Measurements from ENCODE around the gene PDCD4. TPM values are rescaled to one million over a fixed set of nuclear protein-coding genes. Genes with fewer than 3 reads are reported as not detected.

PDCD4 gene
- total RNA-seq, 2 experiments from 2014 or later: 59.0 to 116 TPM

GRCh38 chr10:110863361-110863760 lies 8.4 kb upstream of the PDCD4 start:
- TF ChIP-seq CTCF (conservative IDR thresholded peaks at IDR 0.05; ENCODE audit: low read length) (no peak), EZH2phosphoT487 (IDR thresholded peaks at IDR 0.05; ENCODE audit: borderline replicate concordance, low read depth, low read length) (no peak)
- intact Hi-C loops (cut with micrococcal nuclease; ENCODE audit: unreplicated experiment): loop anchor here (5.0 kb wide), 1 partner anchor 506 kb away; no protein-coding TSS in a partner anchor
- peak overlapping the region; percentile 92 for H3K27ac ChIP-seq (ENCODE audit: low read depth, low read length, poor library complexity, severe bottlenecking)
- no peak for DNase-seq (ENCODE audit: low spot score)
- POLR2A ChIA-PET: interaction anchor here (0.9 to 1.1 kb wide), 4 partner anchors 9 to 20 kb away, joined by 3 to 5 read pairs (median 3); no protein-coding TSS in a partner anchor
- BruUV-seq (replicated peaks): no TSS peak
- peak overlapping the region; percentile 92 for H3K4me2 ChIP-seq (ENCODE audit: low read length)
- no peaks in the 10 kb centered on the region for H3K9me2 ChIP-seq (ENCODE audit: insufficient read depth, low read length)
- H3K36me3 ChIP-seq (ENCODE audit: insufficient read depth, low read length): no peaks in the 10 kb centered on the region
- no peaks in the 10 kb centered on the region for H3K79me2 ChIP-seq (ENCODE audit: insufficient read depth, low read depth, low read length)
- H3K4me1 ChIP-seq (ENCODE audit: insufficient read depth, low read length, poor library complexity, severe bottlenecking): peaks cover 100% of the 10 kb centered on the region
- H2AFZ ChIP-seq (ENCODE audit: low read length): no peak overlapping the region; the same call in 1 of the 2 replicates
- H4K20me1 ChIP-seq (ENCODE audit: insufficient read depth, low read length): no peaks in the 10 kb centered on the region
- H3K9me3 ChIP-seq (ENCODE audit: low read length): no peaks in the 10 kb centered on the region
- CTCF ChIA-PET (ENCODE audit: unreplicated experiment): interaction anchor here (1.0 kb wide), 1 partner anchor 20 kb away, joined by 3 read pairs; no protein-coding TSS in a partner anchor
- H3K4me3 ChIP-seq (ENCODE audit: low read depth, low read length, poor library complexity, severe bottlenecking): no peak overlapping the region

GRCh38 chr10:110863956-110864355 lies 7.8 kb upstream of the PDCD4 start:
- CTCF ChIA-PET (ENCODE audit: unreplicated experiment): no interaction called here
- no peaks in the 10 kb centered on the region for H3K9me3 ChIP-seq (ENCODE audit: low read length)
- no peaks in the 10 kb centered on the region; the same call in 1 of the 2 replicates for H3K79me2 ChIP-seq (ENCODE audit: insufficient read depth, low read depth, low read length)
- intact Hi-C loops (cut with micrococcal nuclease; ENCODE audit: unreplicated experiment): loop anchor here (2.0 to 5.0 kb wide), 2 partner anchors 21 to 507 kb away; no protein-coding TSS in a partner anchor
- TF ChIP-seq CTCF (conservative IDR thresholded peaks at IDR 0.05; ENCODE audit: low read length) (no peak), EZH2phosphoT487 (IDR thresholded peaks at IDR 0.05; ENCODE audit: borderline replicate concordance, low read depth, low read length) (no peak)
- peak overlapping the region; percentile 92 for H3K27ac ChIP-seq (ENCODE audit: low read depth, low read length, poor library complexity, severe bottlenecking)
- H4K20me1 ChIP-seq (ENCODE audit: insufficient read depth, low read length): no peaks in the 10 kb centered on the region
- H3K4me3 ChIP-seq (ENCODE audit: low read depth, low read length, poor library complexity, severe bottlenecking): peak overlapping the region; percentile 60
- no TSS peak for BruUV-seq (replicated peaks)
- H2AFZ ChIP-seq (ENCODE audit: low read length): no peak overlapping the region; the same call in 1 of the 2 replicates
- no peaks in the 10 kb centered on the region for H3K36me3 ChIP-seq (ENCODE audit: insufficient read depth, low read length)
- peaks cover 100% of the 10 kb centered on the region for H3K4me1 ChIP-seq (ENCODE audit: insufficient read depth, low read length, poor library complexity, severe bottlenecking)
- H3K9me2 ChIP-seq (ENCODE audit: insufficient read depth, low read length): no peaks in the 10 kb centered on the region
- H3K4me2 ChIP-seq (ENCODE audit: low read length): peak overlapping the region; percentile 92
- DNase-seq (ENCODE audit: low spot score): no peak
- POLR2A ChIA-PET: interaction anchor here (1.3 to 5.3 kb wide), 3 partner anchors 13 to 60 kb away, joined by 3 to 75 read pairs (median 27); no protein-coding TSS in a partner anchor

- DNase-seq (ENCODE audit: low spot score): peak; percentile 89
- CTCF ChIA-PET (ENCODE audit: unreplicated experiment): no interaction called here
- Histone ChIP-seq H3K27ac (ENCODE audit: low read depth, low read length, poor library complexity, severe bottlenecking) (peak overlapping the region; percentile 92), H3K4me2 (ENCODE audit: low read length) (peak overlapping the region; percentile 92), H3K4me3 (ENCODE audit: low read depth, low read length, poor library complexity, severe bottlenecking) (peak overlapping the region; percentile 60), H3K79me2 (ENCODE audit: insufficient read depth, low read depth, low read length) (no peaks in the 10 kb centered on the region; the same call in 1 of the 2 replicates), H2AFZ (ENCODE audit: low read length) (peak overlapping the region; percentile 61; the same call in 1 of the 2 replicates), H3K9me3 (ENCODE audit: low read length) (no peaks in the 10 kb centered on the region), H4K20me1 (ENCODE audit: insufficient read depth, low read length) (no peaks in the 10 kb centered on the region), H3K9me2 (ENCODE audit: insufficient read depth, low read length) (no peaks in the 10 kb centered on the region), H3K36me3 (ENCODE audit: insufficient read depth, low read length) (no peaks in the 10 kb centered on the region), H3K4me1 (ENCODE audit: insufficient read depth, low read length, poor library complexity, severe bottlenecking) (peaks cover 100% of the 10 kb centered on the region)
- BruUV-seq (replicated peaks): no TSS peak
- TF ChIP-seq EZH2phosphoT487 (IDR thresholded peaks at IDR 0.05; ENCODE audit: borderline replicate concordance, low read depth, low read length): no peak
- no peak for TF ChIP-seq CTCF (conservative IDR thresholded peaks at IDR 0.05; ENCODE audit: low read length)
- POLR2A ChIA-PET: interaction anchor here (1.3 to 5.3 kb wide), 3 partner anchors 14 to 61 kb away, joined by 3 to 75 read pairs (median 27); no protein-coding TSS in a partner anchor
- intact Hi-C loops (cut with micrococcal nuclease; ENCODE audit: unreplicated experiment): loop anchor here (2.0 to 5.0 kb wide), 2 partner anchors 22 to 507 kb away; no protein-coding TSS in a partner anchor
Observed at GRCh38 chr10:110864662-110865140, 7.0 kb upstream of the PDCD4 start.
